DOHH2 (cell line): Measurements from ENCODE around the gene DGAT2.

Experiments used
- H3F3A ChIP-seq: fragments of 200-600 bp; sonication (generic), shearing (Covaris generic); 2 replicates; pipeline ENCODE4 v1.6.0; 2016; ENCODE audit warnings: antibody characterized with exemption, mild to moderate bottlenecking; ENCODE audit not compliant: control insufficient read depth, insufficient read depth
- H3K27ac ChIP-seq: fragments of 200-600 bp; sonication (generic); 2 replicates; pipeline ENCODE4 v1.5.1; 2014; ENCODE audit warnings: low read depth, mild to moderate bottlenecking, low read length, moderate library complexity
- H3K27me3 ChIP-seq: fragments of 200-600 bp; sonication (generic); 2 replicates; pipeline ENCODE4 v1.6.1; 2014; ENCODE audit warnings: mild to moderate bottlenecking, low read length, mixed read lengths; ENCODE audit not compliant: control insufficient read depth
- H3K36me3 ChIP-seq: fragments of 200-600 bp; sonication (generic); 2 replicates; pipeline ENCODE4 v1.6.1; 2014; ENCODE audit warnings: mild to moderate bottlenecking, low read length, moderate library complexity, mixed read lengths; ENCODE audit not compliant: control insufficient read depth
- H3K4me1 ChIP-seq: fragments of 200-600 bp; sonication (generic); 2 replicates; pipeline ENCODE4 v1.6.1; 2014; ENCODE audit warnings: mild to moderate bottlenecking, low read length, mixed read lengths; ENCODE audit not compliant: control insufficient read depth
- H3K4me2 ChIP-seq: fragments of 200-600 bp; sonication (generic); 2 replicates; pipeline ENCODE4 v1.6.0; 2014; ENCODE audit warnings: mild to moderate bottlenecking, low read length, moderate library complexity
- H3K4me3 ChIP-seq: fragments of 200-600 bp; sonication (generic); 2 replicates; pipeline ENCODE4 v1.5.1; 2014; ENCODE audit warnings: mild to moderate bottlenecking, low read length, mixed read lengths
- H3K79me2 ChIP-seq: fragments of 200-600 bp; sonication (generic); 2 replicates; pipeline ENCODE4 v1.6.1; 2014; ENCODE audit warnings: mild to moderate bottlenecking, low read length, mixed read lengths; ENCODE audit not compliant: control insufficient read depth
- H3K9me2 ChIP-seq: fragments of 200-600 bp; sonication (generic); replicated peaks from 2 replicates; pipeline ENCODE4 v1.6.1; 2014; ENCODE audit warnings: mild to moderate bottlenecking, low read length, mixed read lengths; ENCODE audit not compliant: control insufficient read depth
- H3K9me3 ChIP-seq: fragments of 200-600 bp; sonication (generic); 2 replicates; pipeline ENCODE4 v1.6.1; 2014; ENCODE audit warnings: antibody characterized with exemption, low read length, mixed read lengths; ENCODE audit not compliant: control insufficient read depth, insufficient read depth
- H4K20me1 ChIP-seq: fragments of 200-600 bp; sonication (generic); 2 replicates; pipeline ENCODE4 v1.6.0; 2014; ENCODE audit warnings: low read depth, mild to moderate bottlenecking, antibody characterized with exemption, low read length, moderate library complexity; ENCODE audit not compliant: control insufficient read depth, insufficient read depth
- CTCF ChIP-seq: fragments of 200-600 bp; sonication (generic); IDR thresholded peaks from one replicate; pipeline ENCODE4 v1.5.1; 2014; ENCODE audit warnings: antibody characterized with exemption, mild to moderate bottlenecking, low read depth, low read length; ENCODE audit not compliant: poor library complexity, severe bottlenecking
- EZH2phosphoT487 ChIP-seq: fragments of 200-600 bp; sonication (generic); IDR thresholded peaks from 2 replicates; pipeline ENCODE4 v1.6.1; 2017; ENCODE audit warnings: borderline replicate concordance, mild to moderate bottlenecking, antibody characterized with exemption, low read length, moderate library complexity, mixed read lengths

DGAT2 gene

GRCh38 chr11:75785187-75785586 lies 16.6 kb downstream of the DGAT2 start:
- Histone ChIP-seq H4K20me1 (no peaks in the 10 kb centered on the region), H3K4me1 (no peaks in the 10 kb centered on the region), H3K9me2 (no peaks in the 10 kb centered on the region), H3K36me3 (no peaks in the 10 kb centered on the region), H3F3A (no peaks in the 10 kb centered on the region), H3K4me3 (no peak overlapping the region), H3K27me3 (no peaks in the 10 kb centered on the region), H3K27ac (no peak overlapping the region), H3K79me2 (no peaks in the 10 kb centered on the region), H3K4me2 (no peak overlapping the region), H3K9me3 (no peaks in the 10 kb centered on the region)
- no peak for TF ChIP-seq CTCF
- TF ChIP-seq EZH2phosphoT487 = no peak

GRCh38 chr11:75786101-75786736 lies 17.6 kb downstream of the DGAT2 start:
- no peaks in the 10 kb centered on the region for H3K9me3 ChIP-seq
- no peaks in the 10 kb centered on the region for H3K4me1 ChIP-seq

GRCh38 chr11:75789521-75789920 lies 20.9 kb downstream of the DGAT2 start:
- Histone ChIP-seq H3K4me3 (no peak overlapping the region), H4K20me1 (no peaks in the 10 kb centered on the region), H3K4me1 (no peaks in the 10 kb centered on the region), H3K27ac (no peak overlapping the region), H3K36me3 (no peaks in the 10 kb centered on the region), H3K27me3 (no peaks in the 10 kb centered on the region), H3K9me2 (no peaks in the 10 kb centered on the region), H3F3A (no peaks in the 10 kb centered on the region), H3K9me3 (no peaks in the 10 kb centered on the region), H3K79me2 (no peaks in the 10 kb centered on the region), H3K4me2 (no peak overlapping the region)
- TF ChIP-seq EZH2phosphoT487 (no peak), CTCF (no peak)

More at GRCh38 chr11:75786101-75786736, 17.6 kb downstream of the DGAT2 start:
- TF ChIP-seq CTCF = no peak
- TF ChIP-seq EZH2phosphoT487 = no peak
- no peaks in the 10 kb centered on the region for H3K79me2 ChIP-seq
- no peak overlapping the region for H3K27ac ChIP-seq
- H3K9me2 ChIP-seq = no peaks in the 10 kb centered on the region
- no peak overlapping the region for H3K4me3 ChIP-seq
- no peaks in the 10 kb centered on the region for H4K20me1 ChIP-seq
- no peaks in the 10 kb centered on the region for H3F3A ChIP-seq
- H3K36me3 ChIP-seq = no peaks in the 10 kb centered on the region
- H3K4me2 ChIP-seq = no peak overlapping the region
- no peaks in the 10 kb centered on the region for H3K27me3 ChIP-seq
